NT2/D1 (cell line): ENCODE results near the gene ARPC5.
A peak's percentile ranks its signal among the peaks of the same experiment; 100 is the strongest.
"Not testable (repeated sequence)": the region's sequence is repeated elsewhere in the genome, so short reads cannot be mapped to it uniquely, and the experiment has no call there.

Source experiments
- DNase-seq: peaks from one replicate; pipeline ENCODE4 v3.0.0-alpha.2; 2011; ENCODE audit warnings: low read depth, low spot score
- H3K27me3 ChIP-seq: 2 replicates; pipeline ENCODE4 v1.6.0; 2011; ENCODE audit warnings: mild to moderate bottlenecking; ENCODE audit not compliant: insufficient read length, insufficient read depth
- H3K36me3 ChIP-seq: 2 replicates; pipeline ENCODE4 v1.6.1; 2011; ENCODE audit warnings: mild to moderate bottlenecking, low read length, mixed read lengths; ENCODE audit not compliant: insufficient read depth, insufficient read length
- H3K4me1 ChIP-seq: 2 replicates; pipeline ENCODE4 v1.5.1; 2011; ENCODE audit not compliant: insufficient read depth, insufficient read length
- H3K4me3 ChIP-seq: 2 replicates; pipeline ENCODE4 v1.5.1; 2011; ENCODE audit warnings: low read depth; ENCODE audit not compliant: insufficient read length
- H3K9ac ChIP-seq: 2 replicates; pipeline ENCODE4 v1.6.0; 2011; ENCODE audit warnings: low read depth; ENCODE audit not compliant: insufficient read length
- H3K9me3 ChIP-seq: 2 replicates; pipeline ENCODE4 v1.5.1; 2011; ENCODE audit warnings: mild to moderate bottlenecking, low read length; ENCODE audit not compliant: insufficient read depth
- SUZ12 ChIP-seq: IDR thresholded peaks from 2 replicates; pipeline ENCODE4 v1.6.1; 2011; ENCODE audit not compliant: insufficient read length, insufficient read depth; ENCODE audit errors: extremely low read depth
- YY1 ChIP-seq: IDR thresholded peaks from 2 replicates; pipeline ENCODE4 v1.6.1; 2011; ENCODE audit not compliant: insufficient read length, insufficient read depth
- ZNF274 ChIP-seq: IDR thresholded peaks from 2 replicates; pipeline ENCODE4 v1.6.1; 2011; ENCODE audit warnings: mild to moderate bottlenecking, low read depth, low read length

The ARPC5 gene

DNA sequence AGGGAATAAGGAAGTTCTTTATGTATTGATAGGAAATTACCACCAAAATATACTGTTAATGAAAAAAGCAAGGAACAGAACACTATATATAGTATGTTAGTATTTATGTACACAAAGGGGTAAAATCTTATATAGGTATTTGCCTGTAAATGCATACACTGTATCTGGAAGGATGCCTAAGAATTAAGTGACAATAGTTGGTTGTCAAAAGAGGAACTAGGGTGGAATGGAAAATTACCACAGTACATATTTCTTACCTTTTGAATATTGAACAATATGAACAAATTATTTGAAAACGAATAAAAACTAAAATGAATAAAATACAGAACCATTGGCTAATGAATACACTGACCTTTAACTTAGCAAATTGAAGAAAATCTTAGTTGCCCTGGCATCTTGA lies 13.6 kb downstream of the ARPC5 start:
- no peak overlapping the region for H3K4me3 ChIP-seq
- no peaks in the 10 kb centered on the region for H3K9me3 ChIP-seq
- no peak for DNase-seq
- TF ChIP-seq SUZ12 (no peak), ZNF274 (no peak), YY1 (no peak)
- H3K4me1 ChIP-seq = no peaks in the 10 kb centered on the region
- H3K9ac ChIP-seq = no peak overlapping the region
- H3K36me3 ChIP-seq = peaks cover 22% of the 10 kb centered on the region
- no peaks in the 10 kb centered on the region for H3K27me3 ChIP-seq

DNA sequence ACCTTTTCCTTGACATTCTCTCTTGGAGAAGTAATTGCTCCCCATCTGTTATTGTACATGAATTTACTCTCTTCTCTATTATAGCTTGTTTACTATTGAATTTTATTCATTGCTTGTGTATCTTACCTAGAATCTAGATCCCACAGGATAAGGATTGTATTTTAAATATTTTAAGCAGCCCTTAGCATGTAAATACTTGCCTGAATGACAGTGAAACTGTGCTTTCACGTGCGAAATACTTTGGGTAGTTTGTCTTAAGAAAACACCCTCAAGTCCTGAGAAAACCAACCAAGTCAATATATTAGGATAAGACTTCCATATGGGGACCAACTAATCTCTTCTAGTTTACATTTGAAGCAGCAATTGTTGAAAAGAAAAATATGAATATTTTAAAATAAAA lies 15.3 kb downstream of the ARPC5 start:
- Histone ChIP-seq H3K4me3 (no peak overlapping the region), H3K36me3 (peaks cover 8% of the 10 kb centered on the region), H3K27me3 (no peaks in the 10 kb centered on the region), H3K9me3 (no peaks in the 10 kb centered on the region), H3K9ac (no peak overlapping the region), H3K4me1 (no peaks in the 10 kb centered on the region)
- peak; percentile 70 for DNase-seq
- no peak for TF ChIP-seq ZNF274
- TF ChIP-seq SUZ12 = no peak
- TF ChIP-seq YY1 = no peak

DNA sequence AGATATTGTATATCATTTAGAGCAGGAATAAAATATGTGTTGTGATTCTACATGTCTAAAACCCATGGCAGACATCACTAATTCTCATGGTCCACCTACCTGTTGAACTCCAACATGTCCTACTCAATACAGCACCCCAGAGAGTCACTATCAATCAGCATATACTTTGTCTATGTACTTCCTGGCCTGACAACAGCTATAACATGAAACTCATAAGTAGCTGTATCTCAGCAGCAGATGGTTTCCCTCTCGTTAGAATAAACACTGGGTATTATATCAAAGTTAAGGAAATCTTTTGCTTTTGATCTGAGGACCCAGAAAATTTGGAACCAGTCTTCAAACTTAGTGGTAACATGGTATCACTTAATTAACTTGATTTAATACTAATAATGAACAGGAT lies 15.8 kb downstream of the ARPC5 start:
- peaks cover 3% of the 10 kb centered on the region for H3K36me3 ChIP-seq

DNA sequence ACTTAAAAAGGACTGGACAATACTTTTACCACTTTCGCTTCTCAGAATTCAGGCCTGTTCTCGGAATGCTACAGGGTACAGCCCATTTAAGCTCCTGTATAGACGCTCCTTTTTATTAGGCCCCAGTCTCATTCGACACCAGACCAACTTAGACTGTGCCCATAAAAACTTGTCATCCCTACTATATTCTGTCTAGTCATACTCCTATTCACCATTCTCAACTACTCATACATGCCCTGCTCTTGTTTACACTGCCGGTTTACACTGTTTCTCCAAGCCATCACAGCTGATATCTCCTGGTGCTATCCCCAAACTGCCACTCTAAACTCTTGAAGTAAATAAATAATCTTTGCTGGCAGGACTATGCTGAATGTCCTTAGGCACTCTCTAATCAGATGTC lies 17.4 kb downstream of the ARPC5 start:
- not testable (repeated sequence) for H3K9ac ChIP-seq, H3K9me3 ChIP-seq, DNase-seq, H3K4me3 ChIP-seq, H3K36me3 ChIP-seq, H3K4me1 ChIP-seq, H3K27me3 ChIP-seq

More for the DNA sequence above, 15.8 kb downstream of the ARPC5 start:
- TF ChIP-seq YY1 (no peak), SUZ12 (no peak), ZNF274 (no peak)
- Histone ChIP-seq H3K9me3 (no peaks in the 10 kb centered on the region), H3K9ac (no peak overlapping the region), H3K4me1 (no peaks in the 10 kb centered on the region), H3K4me3 (no peak overlapping the region), H3K27me3 (no peaks in the 10 kb centered on the region)
- no peak for DNase-seq

DNA sequence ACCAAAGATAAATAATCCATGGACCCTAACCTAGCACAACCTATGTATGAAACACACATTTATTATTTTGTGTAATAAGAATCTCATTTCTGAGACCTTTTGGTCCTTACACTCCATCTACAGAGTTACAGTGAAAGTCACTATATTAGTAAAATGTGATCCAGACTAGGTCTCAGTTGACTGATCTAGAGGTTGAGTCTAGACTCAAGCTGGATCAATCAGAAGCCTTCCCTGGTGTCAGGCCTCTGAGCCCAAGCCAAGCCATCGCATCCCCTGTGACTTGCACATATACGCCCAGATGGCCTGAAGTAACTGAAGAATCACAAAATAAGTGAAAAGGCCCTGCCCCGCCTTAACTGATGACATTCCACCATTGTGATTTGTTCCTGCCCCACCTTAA lies 22.6 kb downstream of the ARPC5 start:
- not testable (repeated sequence) for H3K9ac ChIP-seq, H3K9me3 ChIP-seq, H3K27me3 ChIP-seq, H3K4me3 ChIP-seq, H3K4me1 ChIP-seq, H3K36me3 ChIP-seq, DNase-seq

DNA sequence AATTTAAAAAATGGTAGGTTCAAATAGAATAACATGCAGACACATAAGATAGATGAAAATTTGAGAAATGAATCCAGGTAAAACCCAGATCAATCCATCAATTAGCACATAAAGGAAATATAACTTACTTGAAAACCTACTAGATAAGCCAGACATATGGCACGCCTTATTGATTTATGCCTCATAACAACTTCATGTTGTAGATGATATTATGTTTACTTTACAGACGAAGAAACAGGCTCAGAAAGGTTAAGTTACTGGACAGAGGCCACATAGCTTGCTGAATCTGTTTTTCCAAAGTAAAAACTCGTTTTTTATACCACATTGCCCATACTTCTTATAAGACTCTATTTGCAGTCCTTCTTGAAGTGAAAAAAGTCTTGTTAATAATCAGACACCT lies 23.2 kb downstream of the ARPC5 start:
- no peak overlapping the region for H3K4me3 ChIP-seq
- H3K4me1 ChIP-seq = no peaks in the 10 kb centered on the region
- TF ChIP-seq SUZ12 (no peak), ZNF274 (no peak), YY1 (no peak)
- no peak for DNase-seq
- no peaks in the 10 kb centered on the region for H3K36me3 ChIP-seq
- H3K9ac ChIP-seq = no peak overlapping the region
- H3K9me3 ChIP-seq = no peaks in the 10 kb centered on the region
- no peaks in the 10 kb centered on the region for H3K27me3 ChIP-seq

DNA sequence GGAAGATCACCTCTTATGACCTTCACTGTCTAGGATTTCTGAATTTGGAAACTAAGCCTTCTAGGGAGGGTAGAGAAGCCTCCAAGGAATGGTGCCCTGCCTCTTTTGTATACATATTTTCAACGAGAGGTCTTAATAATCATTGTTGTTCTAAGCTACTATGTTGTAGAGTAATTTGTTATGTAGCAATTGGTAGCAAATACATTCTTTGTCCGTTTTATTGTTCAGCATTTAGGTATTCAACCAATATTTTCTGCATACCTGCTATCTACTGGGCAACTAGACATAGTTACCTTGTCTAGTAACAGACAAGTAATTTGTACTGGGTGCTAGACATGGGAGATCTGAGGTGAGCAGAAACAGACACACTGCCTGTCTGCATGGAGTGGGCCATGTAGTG lies 24.6 kb downstream of the ARPC5 start:
- Histone ChIP-seq H3K4me3 (no peak overlapping the region), H3K4me1 (no peaks in the 10 kb centered on the region), H3K36me3 (no peaks in the 10 kb centered on the region), H3K9ac (no peak overlapping the region), H3K27me3 (no peaks in the 10 kb centered on the region), H3K9me3 (no peaks in the 10 kb centered on the region)
- no peak for DNase-seq
- no peak for TF ChIP-seq ZNF274
- no peak for TF ChIP-seq SUZ12
- no peak for TF ChIP-seq YY1

DNA sequence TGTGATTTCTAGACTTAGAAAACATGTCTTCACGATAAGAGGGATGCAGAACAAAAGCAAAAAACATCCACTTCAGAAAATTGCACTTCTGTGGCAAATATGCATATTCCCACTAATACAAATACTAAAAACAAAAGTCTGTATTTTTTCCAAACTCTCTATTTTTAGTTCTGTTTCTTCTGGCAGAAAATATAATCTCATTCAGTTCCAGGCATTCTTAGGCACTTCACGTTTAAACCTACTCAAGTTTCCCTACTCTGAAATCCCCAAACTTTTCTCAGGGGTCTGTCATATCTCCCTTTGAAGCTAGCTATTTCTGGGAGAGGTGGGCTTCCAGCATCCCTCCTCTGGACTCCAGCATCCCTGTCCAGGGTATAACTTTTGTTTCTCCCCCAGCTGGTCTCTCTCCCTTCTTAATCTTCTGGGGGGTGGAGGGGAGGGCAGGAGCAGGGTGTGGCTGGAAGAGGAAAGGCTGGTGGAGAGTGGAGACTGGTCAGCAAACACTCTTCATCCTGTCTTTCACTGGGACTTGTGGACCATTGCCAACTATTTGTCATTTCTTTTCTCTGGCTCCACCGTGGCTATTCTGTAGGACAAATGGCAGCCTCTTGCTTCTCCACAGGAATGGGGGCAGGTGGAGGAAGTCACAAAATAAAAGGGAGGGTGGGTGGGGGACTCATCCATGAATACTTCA lies 25.7 kb downstream of the ARPC5 start:
- no peaks in the 10 kb centered on the region for H3K27me3 ChIP-seq
- H3K9me3 ChIP-seq = no peaks in the 10 kb centered on the region
- no peaks in the 10 kb centered on the region for H3K4me1 ChIP-seq
- no peak overlapping the region for H3K4me3 ChIP-seq
- no peak for DNase-seq
- TF ChIP-seq YY1 (no peak), SUZ12 (no peak), ZNF274 (no peak)
- H3K36me3 ChIP-seq = no peaks in the 10 kb centered on the region
- H3K9ac ChIP-seq = no peak overlapping the region
